ENCODE measurements around the gene MRPS17. TPM values are rescaled to one million over a fixed set of nuclear protein-coding genes. Genes with fewer than 3 reads are reported as not detected.

Gene MRPS17
- total RNA-seq: 13.1 and 16.8 TPM in 2 replicates

GRCh38 chr7:55951637-55952351 is at the start of gene MRPS17:
MRPS17 (plus strand) TSS chr7:55951877; CDS start chr7:55953196, 1,319 bp downstream.

GRCh38 chr7:55964261-55965099 is 12.8 kb downstream of the MRPS17 start, which contains the start of gene NIPSNAP2:
NIPSNAP2 (plus strand) TSS chr7:55964585; CDS start chr7:55964610, 25 bp downstream.

Other genes with a start within 250 kb of the MRPS17 start
- gene SEPTIN14, start 89.1 kb upstream of the MRPS17 start, total RNA-seq: not detected in 2 replicates
- gene ZNF713, start 64.4 kb upstream of the MRPS17 start, total RNA-seq: 3.7 and 5.6 TPM in 2 replicates
- gene NIPSNAP2, start 12.7 kb downstream of the MRPS17 start, total RNA-seq: 63.8 and 66.0 TPM in 2 replicates
- gene PSPH, start 99.6 kb downstream of the MRPS17 start, total RNA-seq: 44.3 and 49.3 TPM in 2 replicates
- 319 and 325 TPM in 2 replicates for gene CCT6A, start 99.9 kb downstream of the MRPS17 start, total RNA-seq
- gene SUMF2, start 112.4 kb downstream of the MRPS17 start, total RNA-seq: 117 and 125 TPM in 2 replicates
- 0.27 and 0.57 TPM in 2 replicates for gene PHKG1, start 141.1 kb downstream of the MRPS17 start, total RNA-seq
- gene CHCHD2, start 154.6 kb downstream of the MRPS17 start, total RNA-seq: 252 and 318 TPM in 2 replicates
- gene NUPR2, start 164.5 kb downstream of the MRPS17 start, total RNA-seq: not detected in 2 replicates

Measured in thoracic aorta endothelial cell (primary cell).